Cardiac fibroblast (primary cell): ENCODE measurements around the gene NELFA.

Source experiments
- DNase-seq, 2 donors: peaks; one replicate each; pipeline versions ENCODE4 v3.0.0 to v3.0.0-alpha.2; 2010; ENCODE audit warnings: low read depth in 2 of 2
- H3K4me3 ChIP-seq, 2 donors: replicated peaks in 1 of 2; 1 replicate in 1 of 2; 2 replicates in 1 of 2; pipeline ENCODE4 v1.5.1; 2011; ENCODE audit warnings: low read depth in 2 of 2, low read length in 2 of 2, mild to moderate bottlenecking in 2 of 2, moderate library complexity in 1 of 2
- TF ChIP-seq, protein P1 (sequence below): IDR thresholded peaks from one replicate; pipeline ENCODE4 v1.5.1; 2011; ENCODE audit warnings: low read depth, mild to moderate bottlenecking, low read length, inconsistent platforms

Gene NELFA

GRCh38 chr4:1970926-1971325 is 37.8 kb downstream of the NELFA start:
- H3K4me3 ChIP-seq = no peak overlapping the region
- no peak for DNase-seq
- TF ChIP-seq, protein P1, sequence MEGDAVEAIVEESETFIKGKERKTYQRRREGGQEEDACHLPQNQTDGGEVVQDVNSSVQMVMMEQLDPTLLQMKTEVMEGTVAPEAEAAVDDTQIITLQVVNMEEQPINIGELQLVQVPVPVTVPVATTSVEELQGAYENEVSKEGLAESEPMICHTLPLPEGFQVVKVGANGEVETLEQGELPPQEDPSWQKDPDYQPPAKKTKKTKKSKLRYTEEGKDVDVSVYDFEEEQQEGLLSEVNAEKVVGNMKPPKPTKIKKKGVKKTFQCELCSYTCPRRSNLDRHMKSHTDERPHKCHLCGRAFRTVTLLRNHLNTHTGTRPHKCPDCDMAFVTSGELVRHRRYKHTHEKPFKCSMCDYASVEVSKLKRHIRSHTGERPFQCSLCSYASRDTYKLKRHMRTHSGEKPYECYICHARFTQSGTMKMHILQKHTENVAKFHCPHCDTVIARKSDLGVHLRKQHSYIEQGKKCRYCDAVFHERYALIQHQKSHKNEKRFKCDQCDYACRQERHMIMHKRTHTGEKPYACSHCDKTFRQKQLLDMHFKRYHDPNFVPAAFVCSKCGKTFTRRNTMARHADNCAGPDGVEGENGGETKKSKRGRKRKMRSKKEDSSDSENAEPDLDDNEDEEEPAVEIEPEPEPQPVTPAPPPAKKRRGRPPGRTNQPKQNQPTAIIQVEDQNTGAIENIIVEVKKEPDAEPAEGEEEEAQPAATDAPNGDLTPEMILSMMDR = no peak

GRCh38 chr4:1969928-1970723 is 38.6 kb downstream of the NELFA start:
- no peak for DNase-seq
- no peak overlapping the region for H3K4me3 ChIP-seq
- TF ChIP-seq, protein P1 = no peak

DNA sequence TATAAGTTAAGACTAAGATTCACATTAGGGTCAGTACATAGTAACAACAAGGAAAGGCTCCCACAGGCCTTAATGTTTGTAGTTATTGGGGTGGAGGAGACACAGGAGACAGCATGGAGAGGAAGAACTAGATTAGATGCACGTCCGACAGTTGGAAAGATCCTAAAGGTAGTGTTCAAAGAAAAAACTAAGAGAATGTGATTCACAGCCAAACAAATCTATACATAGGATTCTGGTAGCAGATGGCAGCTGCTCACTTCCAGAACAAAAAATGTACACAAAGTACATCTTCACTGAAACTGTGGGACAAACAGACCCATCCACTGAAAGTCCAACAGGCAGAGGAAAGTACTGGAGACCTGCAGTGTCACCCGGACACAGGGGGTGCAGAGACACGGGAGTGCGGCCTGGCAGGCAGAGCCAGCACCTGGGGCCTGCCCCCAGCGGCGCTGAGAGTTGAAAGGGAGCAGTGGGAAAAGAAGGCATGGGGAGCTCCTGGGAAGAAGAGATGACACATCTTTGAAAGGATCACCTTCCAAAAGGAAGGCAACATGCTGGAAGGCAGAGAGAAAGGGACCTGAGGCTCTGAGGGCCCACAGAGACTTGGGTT is 40.0 kb downstream of the NELFA start:
- TF ChIP-seq, protein P1 = no peak
- no peak overlapping the region for H3K4me3 ChIP-seq
- no peak for DNase-seq

DNA sequence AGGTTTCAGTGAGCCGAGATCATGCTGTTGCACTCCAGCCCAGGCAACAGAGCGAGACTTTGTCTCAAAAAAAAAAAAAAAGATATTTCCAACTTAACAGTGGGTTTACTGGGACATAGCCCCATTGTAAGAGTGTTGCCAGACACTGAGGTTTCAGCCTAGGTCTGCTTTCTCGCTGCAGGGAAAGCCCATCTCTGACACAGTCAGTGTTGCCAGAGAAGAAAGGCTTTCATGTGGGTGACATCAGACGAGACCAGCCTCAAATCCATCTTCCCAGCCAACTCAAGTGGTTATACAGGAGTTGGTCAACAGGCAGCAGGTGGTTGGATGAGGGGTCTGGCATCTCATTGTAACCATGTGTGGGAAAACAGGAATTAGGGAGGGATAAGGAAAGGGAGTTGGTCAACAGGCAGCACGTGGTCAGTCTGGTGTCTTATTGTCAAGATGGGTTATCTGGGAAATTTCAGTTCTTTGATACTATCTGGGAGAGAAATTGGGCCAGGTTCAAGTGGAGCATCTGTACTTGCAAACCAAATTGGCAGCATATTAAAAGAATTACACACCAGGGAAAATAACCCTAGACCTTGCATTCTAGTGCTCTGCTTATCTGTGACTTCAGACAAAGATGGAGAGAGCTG is 41.1 kb downstream of the NELFA start:
- peak in 1 of 2 donors; percentile 7 for DNase-seq
- no peak overlapping the region for H3K4me3 ChIP-seq
- TF ChIP-seq, protein P1 = no peak

- TF ChIP-seq, protein P1 = no peak
- DNase-seq = no peak
- H3K4me3 ChIP-seq = no peak overlapping the region
Observed at GRCh38 chr4:1964971-1965370, 43.8 kb downstream of the NELFA start.

GRCh38 chr4:1964443-1964842 is 44.3 kb downstream of the NELFA start:
- H3K4me3 ChIP-seq = no peak overlapping the region
- no peak for DNase-seq
- TF ChIP-seq, protein P1 = no peak
